Activated CD4-positive, alpha-beta T cell treated with anti-CD3 and anti-CD28 coated beads, Interleukin-2, amount 50 U/mL, for 4 hours (primary cell): Measurements from ENCODE around the gene RAMP2.
A peak's percentile ranks its signal among the peaks of the same experiment; 100 is the strongest.
"Not testable (repeated sequence)": the region's sequence is repeated elsewhere in the genome, so short reads cannot be mapped to it uniquely, and the experiment has no call there.

Source experiments
- DNase-seq, 2 experiments: peaks; one replicate each; pipeline ENCODE4 v3.0.0-alpha.2; 2020

The RAMP2 gene

DNA sequence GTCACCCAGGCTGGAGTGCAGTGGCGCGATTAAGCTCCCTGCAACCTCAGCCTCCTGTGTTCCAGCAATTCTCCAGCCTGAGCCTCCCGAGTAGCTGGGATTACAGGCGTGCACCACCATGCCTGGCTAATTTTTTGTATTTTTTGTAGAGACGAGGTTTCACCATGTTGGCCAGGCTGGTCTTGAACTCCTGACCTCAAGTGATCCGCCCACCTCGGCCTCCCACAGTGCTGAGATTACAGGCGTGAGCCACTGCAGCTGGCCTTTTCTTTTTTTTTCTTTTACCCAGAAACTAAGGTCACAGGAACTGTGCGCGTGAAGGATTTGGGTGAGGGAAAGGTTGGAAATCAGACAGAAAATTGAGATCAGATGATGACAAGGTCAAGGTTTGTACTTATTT lies 8.9 kb downstream of the RAMP2 start:
- DNase-seq, result not testable (repeated sequence)

DNA sequence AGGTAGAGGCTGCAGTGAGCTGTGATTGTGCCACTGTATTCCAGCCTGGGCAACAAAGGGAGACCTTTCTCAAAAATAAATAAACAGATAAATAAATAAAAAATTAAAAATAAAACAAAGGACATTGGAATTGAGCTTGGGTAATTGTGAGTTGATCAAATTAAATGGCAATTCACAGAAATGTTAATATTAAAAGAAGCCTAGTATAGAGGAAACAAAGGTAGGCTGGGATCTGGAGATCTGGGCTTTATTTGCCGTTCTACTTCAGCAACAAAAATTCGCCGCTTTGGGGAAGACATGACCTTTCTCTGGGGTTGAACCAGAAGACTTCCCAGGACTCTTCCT lies 11.9 kb downstream of the RAMP2 start:
- DNase-seq, result no peak

- DNase-seq, result peak; percentile 58 to 64
Observed at GRCh38 chr17:42773290-42774035, 12.4 kb downstream of the RAMP2 start, which contains the start of gene VPS25. TSS of gene VPS25 (plus strand) at chr17:42773449. CDS start at chr17:42773476, 27 bp downstream.

DNA sequence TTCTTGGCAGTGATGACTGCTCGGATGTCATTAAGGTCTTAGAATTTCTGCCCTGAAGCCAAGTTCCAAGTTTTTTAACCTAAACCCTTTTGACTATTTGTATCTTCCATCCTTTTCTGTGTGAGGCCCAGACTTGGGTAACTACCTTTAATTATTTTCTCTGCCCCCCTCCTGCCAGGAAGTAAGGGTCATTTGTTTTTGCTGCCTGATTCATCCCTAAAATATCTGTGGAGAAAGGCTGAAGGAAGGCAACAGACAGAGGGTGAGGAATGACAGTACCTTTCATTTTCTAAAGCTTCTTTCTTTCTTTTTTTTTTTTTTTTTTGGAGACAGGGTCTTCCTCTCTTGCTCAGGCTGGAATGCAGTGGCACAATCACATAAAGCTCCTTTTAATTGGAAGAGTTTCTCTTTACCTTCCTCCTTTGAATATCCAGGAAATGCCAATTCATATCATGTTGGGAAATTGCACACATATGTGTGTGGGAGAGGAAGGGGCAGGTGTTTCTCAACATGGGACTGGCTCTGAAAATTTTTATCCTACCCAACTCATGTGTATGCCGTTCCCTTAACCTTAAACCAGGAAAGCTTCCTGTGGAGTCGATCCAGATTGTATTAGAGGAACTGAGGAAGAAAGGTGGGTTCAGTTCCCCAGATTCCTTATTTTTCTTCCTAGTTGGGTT lies 13.2 kb downstream of the RAMP2 start:
- DNase-seq, result no peak

DNA sequence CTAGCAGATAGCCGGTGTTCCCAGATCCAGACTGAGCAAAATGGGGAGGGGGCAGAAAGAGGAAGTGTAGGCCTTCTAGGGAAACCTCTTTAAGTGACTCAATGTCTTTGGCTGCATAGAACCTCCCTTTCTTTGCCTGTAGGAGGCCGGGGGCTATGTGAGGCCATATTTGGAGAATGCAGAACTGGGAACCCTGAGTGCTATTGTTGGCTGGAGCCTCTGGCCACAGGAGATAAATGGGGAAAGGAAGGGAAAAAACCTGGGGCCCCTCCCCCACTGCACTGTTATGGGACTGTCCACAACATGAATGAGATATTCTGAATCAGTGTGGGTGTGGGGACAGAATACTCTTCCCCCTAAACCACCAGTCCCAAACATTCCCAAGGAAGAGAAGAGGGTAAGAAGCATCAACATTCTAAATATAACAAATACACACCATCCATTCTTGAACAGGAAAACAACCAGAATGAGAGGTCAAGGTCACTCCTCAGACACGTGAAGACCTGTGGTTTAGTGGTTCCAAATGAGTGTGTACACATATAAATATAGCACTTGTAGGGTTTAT lies 14.6 kb downstream of the RAMP2 start:
- no peak for DNase-seq

DNA sequence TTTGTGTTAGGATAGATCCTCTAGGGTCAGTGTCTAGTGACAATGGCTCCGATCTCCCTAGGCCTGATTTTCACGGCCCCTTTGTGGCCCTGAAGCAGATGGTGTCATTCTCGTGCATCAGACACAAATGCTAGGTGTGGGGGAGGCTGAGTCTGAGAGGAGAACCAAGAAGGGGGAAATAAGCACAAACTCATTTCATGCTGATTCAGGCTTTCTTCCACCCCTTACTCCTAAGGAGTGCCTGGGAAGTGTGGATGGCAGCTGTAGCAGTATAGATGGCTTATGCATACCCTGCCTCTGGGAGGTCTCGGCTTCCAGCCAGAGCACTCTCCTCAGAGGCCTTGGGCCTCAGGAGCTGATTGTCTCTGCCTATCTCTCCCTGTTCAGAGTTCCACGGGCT lies 17.5 kb downstream of the RAMP2 start:
- no peak for DNase-seq

DNA sequence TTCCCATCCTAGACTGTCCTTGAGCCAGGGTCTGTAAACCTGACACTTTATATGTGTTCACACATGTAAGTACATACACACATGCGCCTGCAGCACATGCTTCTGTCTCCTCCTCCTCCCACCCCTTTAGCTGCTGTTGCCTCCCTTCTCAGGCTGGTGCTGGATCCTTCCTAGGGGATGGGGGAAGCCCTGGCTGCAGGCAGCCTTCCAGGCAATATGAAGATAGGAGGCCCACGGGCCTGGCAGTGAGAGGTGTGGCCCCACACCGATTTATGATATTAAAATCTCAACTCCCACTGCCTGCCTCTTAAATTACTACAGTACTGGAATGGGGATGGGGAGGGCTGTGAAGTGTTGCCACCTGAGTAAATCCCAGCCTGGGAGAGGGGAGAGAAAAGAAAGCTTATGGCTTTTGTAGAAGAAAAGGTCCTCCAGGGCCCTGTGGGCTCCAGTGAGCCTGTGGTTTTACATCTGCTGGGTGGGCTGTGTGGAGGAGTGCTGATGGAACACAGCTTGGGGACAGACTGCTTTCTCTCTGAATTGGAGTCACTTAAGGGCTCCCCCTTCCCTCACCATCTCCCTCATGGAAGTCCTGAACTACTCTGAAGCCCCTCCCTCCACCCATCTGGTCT lies 18.4 kb downstream of the RAMP2 start:
- DNase-seq, result no peak

- DNase-seq, result no peak
Observed at GRCh38 chr17:42779936-42780850, 19.2 kb downstream of the RAMP2 start, which contains the start of gene WNK4. TSS of gene WNK4 (plus strand) at chr17:42780610. CDS start at chr17:42780699, 89 bp downstream.

DNA sequence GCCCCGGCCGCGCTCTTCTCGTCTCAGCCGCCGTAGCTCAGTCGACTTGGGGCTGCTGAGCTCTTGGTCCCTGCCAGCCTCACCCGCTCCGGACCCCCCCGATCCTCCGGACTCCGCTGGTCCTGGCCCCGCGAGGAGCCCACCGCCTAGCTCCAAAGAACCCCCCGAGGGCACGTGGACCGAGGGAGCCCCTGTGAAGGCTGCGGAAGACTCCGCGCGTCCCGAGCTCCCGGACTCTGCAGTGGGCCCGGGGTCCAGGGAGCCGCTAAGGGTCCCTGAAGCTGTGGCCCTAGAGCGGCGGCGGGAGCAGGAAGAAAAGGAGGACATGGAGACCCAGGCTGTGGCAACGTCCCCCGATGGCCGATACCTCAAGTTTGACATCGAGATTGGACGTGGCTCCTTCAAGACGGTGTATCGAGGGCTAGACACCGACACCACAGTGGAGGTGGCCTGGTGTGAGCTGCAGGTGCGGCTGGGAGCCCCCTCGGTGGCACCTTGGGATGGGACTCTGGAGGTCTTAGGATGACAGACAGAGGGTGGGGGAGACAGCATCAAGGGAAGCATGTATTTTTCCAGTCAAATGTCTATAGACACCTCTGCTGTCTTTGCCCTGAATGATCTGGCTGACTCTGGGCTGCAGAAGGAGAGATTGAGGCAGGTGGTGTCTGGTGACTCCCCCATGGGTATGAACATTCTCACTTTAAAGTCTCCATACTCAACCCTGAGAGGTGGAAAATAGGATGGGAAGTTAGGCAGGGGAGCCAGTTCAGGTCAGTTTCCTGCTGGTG lies 20.0 kb downstream of the RAMP2 start:
- no peak for DNase-seq

DNA sequence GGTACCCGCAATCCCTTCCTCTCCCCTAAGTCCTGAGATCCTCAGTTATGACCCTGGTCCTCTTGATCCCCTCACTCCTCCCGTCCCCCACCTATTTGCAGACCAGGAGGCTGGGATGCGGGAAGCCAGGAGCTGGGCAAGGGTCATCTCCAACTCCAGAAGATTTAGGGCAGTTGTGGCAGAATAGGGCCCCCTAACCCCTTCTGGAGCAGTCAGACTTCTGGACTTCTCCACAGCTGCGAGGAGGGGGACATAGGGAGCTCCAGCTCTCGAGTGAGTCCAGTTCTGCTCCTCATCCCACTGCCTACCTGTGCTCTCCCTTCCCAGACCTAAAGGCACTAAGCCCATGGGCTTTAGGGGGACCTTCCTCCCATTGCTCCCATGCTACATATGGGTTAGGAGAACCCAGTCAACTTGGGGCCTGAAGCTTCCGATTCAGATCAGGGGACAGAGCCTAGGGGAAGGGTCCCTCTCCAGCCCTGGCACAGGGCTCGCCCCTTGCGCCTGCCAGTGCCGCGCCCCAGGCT lies 20.7 kb downstream of the RAMP2 start:
- DNase-seq, result no peak

DNA sequence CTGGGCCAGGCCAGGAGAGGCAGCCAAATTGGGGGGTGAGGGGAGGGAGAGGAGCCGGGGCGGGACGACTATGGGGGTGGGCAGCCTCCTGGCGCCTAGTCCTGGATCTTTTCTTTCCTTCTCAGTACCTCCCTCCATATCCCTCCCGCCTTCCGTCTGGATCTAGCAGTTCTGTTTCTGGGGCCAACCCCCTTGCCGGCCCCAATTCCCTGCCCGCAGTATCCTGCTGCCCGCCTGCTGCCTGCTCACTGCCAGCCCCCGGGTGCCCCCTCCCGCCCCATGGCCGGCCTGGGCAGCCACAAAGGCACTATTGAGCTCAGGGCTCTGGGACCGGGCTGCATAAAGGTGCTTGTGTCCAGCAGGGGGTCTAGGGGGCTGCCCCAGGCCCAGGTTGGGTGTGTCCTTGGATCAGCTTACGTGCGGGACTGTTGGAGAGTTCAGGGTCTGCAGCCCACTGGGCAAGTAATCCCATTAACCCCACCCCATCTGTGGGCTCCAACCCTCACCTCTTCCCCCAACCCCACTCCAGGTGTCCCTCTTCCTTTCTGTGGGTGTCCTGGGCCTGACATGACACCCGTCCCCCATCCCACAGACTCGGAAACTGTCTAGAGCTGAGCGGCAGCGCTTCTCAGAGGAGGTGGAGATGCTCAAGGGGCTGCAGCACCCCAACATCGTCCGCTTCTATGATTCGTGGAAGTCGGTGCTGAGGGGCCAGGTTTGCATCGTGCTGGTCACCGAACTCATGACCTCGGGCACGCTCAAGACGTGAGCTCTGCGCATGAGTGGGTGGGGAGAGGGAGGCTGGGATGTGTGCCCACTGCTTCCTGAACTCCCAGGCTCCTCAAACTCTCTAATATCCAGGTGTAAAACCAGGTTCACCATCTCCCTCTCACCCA lies 21.4 kb downstream of the RAMP2 start:
- no peak for DNase-seq

DNA sequence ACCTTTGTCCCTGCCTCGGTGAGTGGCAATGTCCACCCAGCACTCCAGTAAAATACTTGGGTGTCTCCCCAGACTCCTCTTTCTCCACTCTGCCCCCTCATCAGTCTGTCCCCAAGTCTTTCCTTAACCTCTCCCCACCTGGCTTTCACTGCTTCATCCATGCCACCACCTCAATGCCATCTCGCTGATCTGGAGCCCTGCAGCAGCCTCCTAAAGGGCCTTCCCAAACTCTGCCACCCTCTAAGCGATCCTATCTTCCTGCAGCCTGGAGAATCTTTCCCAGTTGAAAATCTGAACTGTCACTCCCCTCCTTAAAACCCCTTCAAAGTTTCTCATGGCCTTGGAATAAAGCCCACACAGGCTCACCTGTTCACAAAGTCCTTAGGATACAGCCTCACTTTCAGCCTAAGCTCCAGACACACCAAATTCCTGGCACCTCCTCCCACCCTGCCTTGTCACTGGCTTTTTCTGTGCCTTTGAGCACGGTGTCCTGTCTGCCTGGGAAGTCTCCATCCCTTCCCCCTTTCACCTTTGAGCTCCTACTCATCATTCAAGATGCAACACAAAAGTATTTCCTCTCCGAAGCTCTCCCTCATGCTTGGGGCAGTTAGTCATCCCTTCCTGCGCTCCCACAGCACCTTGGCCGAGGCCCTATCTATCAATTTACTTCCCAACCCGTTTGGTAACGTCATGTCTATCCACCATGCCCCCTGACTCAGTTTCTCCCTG lies 22.2 kb downstream of the RAMP2 start:
- DNase-seq, result no peak

DNA sequence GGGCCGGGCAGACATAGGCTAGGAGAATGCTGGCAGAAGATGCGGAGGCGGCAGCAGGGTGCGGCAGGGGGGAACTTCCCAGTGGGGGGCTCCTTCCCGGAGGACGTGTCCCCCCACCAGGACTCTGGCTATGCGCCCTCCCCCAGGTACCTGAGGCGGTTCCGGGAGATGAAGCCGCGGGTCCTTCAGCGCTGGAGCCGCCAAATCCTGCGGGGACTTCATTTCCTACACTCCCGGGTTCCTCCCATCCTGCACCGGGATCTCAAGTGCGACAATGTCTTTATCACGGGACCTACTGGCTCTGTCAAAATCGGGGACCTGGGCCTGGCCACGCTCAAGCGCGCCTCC lies 22.7 kb downstream of the RAMP2 start:
- DNase-seq, result no peak

DNA sequence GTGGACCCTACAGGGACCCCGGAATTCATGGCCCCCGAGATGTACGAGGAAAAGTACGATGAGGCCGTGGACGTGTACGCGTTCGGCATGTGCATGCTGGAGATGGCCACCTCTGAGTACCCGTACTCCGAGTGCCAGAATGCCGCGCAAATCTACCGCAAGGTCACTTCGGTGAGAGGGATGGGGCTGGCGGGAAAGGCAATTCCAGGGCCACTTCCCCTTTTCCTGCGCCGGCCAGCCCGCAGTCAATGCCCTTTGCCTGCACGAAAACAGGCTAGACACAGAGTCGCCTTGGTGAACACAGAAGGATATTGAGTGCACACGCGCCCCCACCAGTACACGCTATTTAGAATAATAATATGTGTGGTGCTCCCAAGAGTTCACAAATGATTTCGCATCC lies 23.4 kb downstream of the RAMP2 start:
- DNase-seq, result no peak

GRCh38 chr17:42784811-42785592 lies 24.0 kb downstream of the RAMP2 start:
- DNase-seq, result peak; percentile 28 to 31

DNA sequence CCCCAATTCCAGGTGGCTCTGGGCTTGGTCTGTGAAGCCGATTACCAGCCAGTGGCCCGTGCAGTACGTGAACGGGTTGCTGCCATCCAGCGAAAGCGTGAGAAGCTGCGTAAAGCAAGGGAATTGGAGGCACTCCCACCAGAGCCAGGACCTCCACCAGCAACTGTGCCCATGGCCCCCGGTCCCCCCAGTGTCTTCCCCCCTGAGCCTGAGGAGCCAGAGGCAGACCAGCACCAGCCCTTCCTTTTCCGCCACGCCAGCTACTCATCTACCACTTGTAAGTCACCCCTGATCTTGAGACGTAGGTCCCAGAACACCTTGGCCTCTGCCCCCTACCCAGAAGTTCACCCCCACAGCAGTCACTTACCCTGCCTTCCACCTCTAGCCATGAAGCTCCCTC lies 26.2 kb downstream of the RAMP2 start:
- no peak for DNase-seq

GRCh38 chr17:42791948-42792347 lies 30.9 kb downstream of the RAMP2 start:
- no peak for DNase-seq

DNA sequence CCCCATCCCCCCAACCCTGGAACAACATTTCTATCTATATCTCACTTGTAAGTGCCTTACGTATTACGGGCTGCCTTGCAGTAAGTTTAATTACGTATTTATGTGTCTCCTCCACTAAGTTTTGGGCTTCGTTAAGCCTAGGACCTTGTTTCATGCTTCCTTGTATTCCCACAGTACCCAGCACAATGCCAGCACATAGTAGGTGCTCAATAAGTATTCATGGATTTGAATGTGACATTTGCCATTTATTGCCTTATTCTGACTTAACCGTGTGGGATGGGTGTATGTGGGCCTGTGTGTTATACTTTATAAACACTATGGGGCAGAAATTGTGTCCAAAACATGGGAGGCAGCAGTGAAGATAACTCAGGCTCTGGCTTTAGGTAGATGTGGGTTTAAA lies 31.5 kb downstream of the RAMP2 start:
- no peak for DNase-seq

DNA sequence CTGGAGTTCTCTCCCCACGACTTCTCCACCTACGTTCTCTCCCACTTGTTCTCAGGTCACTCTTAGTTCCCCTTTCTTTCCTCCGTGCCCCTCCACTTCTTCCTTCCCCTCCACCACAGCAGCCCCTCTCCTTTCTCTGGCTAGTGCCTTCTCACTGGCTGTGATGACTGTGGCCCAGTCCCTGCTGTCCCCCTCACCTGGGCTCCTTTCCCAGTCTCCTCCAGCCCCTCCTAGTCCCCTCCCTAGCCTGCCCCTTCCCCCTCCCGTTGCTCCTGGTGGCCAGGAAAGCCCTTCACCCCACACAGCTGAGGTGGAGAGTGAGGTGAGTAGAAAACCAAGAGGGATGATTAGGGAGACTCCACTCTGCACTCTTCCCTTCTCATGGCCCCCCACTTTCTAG lies 34.0 kb downstream of the RAMP2 start:
- DNase-seq, result no peak
